Liver (tissue), 3 donors: ENCODE results near the gene SCN4A.

Experiments
- EGR1 ChIP-seq, 2 donors: IDR thresholded peaks; 2 replicates each; pipeline ENCODE4 v1.6.1; 2016 to 2018; ENCODE audit warnings: antibody characterized with exemption in 2 of 2, low read depth in 2 of 2
- FOXA1 ChIP-seq: IDR thresholded peaks from 2 replicates; pipeline ENCODE4 v1.6.1; 2016; ENCODE audit warnings: antibody characterized with exemption
- GABPA ChIP-seq, 2 donors: IDR thresholded peaks in 1 of 2; conservative IDR thresholded peaks in 1 of 2; 2 replicates each; pipeline ENCODE4 v1.6.1; 2016; ENCODE audit warnings: antibody characterized with exemption in 2 of 2, mild to moderate bottlenecking in 1 of 2, moderate library complexity in 1 of 2
- RAD21 ChIP-seq, 2 donors: IDR thresholded peaks; 2 replicates each; pipeline ENCODE4 v1.6.1; 2016; ENCODE audit warnings: antibody characterized with exemption in 2 of 2, mild to moderate bottlenecking in 2 of 2
- SP1 ChIP-seq: IDR thresholded peaks from 2 replicates; pipeline ENCODE4 v1.6.1; 2018; ENCODE audit warnings: antibody characterized with exemption, mild to moderate bottlenecking
- YY1 ChIP-seq: IDR thresholded peaks from 2 replicates; pipeline ENCODE4 v1.6.1; 2016; ENCODE audit warnings: antibody characterized with exemption, mild to moderate bottlenecking
- TF ChIP-seq, protein P1 (sequence below): IDR thresholded peaks from 2 replicates; pipeline ENCODE4 v1.6.1; 2016; ENCODE audit warnings: antibody characterized with exemption
- TF ChIP-seq, protein P2 (sequence below): fragments of 150-350 bp; IDR thresholded peaks from 2 replicates; pipeline ENCODE4 v1.5.1; 2017; ENCODE audit warnings: improper control_type of control experiment, low read depth, low read length; ENCODE audit not compliant: missing input control
- TF ChIP-seq, protein P3 (sequence below): IDR thresholded peaks from 2 replicates; pipeline ENCODE4 v1.6.1; 2016; ENCODE audit warnings: antibody characterized with exemption
- TF ChIP-seq, protein P4 (sequence below): IDR thresholded peaks from 2 replicates; pipeline ENCODE4 v1.6.1; 2016; ENCODE audit warnings: antibody characterized with exemption, mild to moderate bottlenecking
- donor health status: healthy.
- donor health status: healthy.

DNA sequence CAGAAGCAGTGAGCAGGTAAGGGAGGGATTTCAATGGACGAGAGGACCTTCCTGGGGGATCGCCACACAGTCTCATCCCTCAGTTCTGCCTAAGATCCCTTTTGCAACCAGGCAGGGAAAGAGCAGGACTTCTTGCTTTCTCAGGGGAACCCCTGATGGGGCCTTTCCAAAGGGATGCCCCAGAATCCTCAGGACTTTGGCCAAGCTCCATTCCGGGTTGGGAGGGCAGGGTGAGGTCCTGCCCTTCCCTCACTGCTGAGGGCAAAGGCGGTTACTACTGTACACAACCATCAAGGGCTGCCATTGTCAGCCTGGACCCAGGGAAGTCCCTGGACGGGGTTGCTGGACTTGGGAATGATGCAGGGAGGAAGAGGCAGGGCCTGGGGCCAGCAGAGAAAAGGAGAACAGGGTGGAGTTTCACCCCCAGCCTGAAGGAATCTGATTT, 35.1 kb upstream of the SCN4A start:
- TF ChIP-seq, protein P1, sequence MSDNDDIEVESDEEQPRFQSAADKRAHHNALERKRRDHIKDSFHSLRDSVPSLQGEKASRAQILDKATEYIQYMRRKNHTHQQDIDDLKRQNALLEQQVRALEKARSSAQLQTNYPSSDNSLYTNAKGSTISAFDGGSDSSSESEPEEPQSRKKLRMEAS, result no peak
- no peak for TF ChIP-seq YY1
- TF ChIP-seq, protein P2, sequence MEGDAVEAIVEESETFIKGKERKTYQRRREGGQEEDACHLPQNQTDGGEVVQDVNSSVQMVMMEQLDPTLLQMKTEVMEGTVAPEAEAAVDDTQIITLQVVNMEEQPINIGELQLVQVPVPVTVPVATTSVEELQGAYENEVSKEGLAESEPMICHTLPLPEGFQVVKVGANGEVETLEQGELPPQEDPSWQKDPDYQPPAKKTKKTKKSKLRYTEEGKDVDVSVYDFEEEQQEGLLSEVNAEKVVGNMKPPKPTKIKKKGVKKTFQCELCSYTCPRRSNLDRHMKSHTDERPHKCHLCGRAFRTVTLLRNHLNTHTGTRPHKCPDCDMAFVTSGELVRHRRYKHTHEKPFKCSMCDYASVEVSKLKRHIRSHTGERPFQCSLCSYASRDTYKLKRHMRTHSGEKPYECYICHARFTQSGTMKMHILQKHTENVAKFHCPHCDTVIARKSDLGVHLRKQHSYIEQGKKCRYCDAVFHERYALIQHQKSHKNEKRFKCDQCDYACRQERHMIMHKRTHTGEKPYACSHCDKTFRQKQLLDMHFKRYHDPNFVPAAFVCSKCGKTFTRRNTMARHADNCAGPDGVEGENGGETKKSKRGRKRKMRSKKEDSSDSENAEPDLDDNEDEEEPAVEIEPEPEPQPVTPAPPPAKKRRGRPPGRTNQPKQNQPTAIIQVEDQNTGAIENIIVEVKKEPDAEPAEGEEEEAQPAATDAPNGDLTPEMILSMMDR, result no peak
- no peak for TF ChIP-seq RAD21 (IDR thresholded peaks at IDR 0.05)
- TF ChIP-seq, protein P3, sequence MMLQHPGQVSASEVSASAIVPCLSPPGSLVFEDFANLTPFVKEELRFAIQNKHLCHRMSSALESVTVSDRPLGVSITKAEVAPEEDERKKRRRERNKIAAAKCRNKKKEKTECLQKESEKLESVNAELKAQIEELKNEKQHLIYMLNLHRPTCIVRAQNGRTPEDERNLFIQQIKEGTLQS, result no peak
- TF ChIP-seq, protein P4, sequence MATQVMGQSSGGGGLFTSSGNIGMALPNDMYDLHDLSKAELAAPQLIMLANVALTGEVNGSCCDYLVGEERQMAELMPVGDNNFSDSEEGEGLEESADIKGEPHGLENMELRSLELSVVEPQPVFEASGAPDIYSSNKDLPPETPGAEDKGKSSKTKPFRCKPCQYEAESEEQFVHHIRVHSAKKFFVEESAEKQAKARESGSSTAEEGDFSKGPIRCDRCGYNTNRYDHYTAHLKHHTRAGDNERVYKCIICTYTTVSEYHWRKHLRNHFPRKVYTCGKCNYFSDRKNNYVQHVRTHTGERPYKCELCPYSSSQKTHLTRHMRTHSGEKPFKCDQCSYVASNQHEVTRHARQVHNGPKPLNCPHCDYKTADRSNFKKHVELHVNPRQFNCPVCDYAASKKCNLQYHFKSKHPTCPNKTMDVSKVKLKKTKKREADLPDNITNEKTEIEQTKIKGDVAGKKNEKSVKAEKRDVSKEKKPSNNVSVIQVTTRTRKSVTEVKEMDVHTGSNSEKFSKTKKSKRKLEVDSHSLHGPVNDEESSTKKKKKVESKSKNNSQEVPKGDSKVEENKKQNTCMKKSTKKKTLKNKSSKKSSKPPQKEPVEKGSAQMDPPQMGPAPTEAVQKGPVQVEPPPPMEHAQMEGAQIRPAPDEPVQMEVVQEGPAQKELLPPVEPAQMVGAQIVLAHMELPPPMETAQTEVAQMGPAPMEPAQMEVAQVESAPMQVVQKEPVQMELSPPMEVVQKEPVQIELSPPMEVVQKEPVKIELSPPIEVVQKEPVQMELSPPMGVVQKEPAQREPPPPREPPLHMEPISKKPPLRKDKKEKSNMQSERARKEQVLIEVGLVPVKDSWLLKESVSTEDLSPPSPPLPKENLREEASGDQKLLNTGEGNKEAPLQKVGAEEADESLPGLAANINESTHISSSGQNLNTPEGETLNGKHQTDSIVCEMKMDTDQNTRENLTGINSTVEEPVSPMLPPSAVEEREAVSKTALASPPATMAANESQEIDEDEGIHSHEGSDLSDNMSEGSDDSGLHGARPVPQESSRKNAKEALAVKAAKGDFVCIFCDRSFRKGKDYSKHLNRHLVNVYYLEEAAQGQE, result no peak
- no peak for TF ChIP-seq GABPA (IDR thresholded peaks at IDR 0.05 in 1 of 2, conservative IDR thresholded peaks at IDR 0.05 in 1 of 2)
- no peak for TF ChIP-seq SP1
- TF ChIP-seq FOXA1, result no peak
- TF ChIP-seq EGR1 (IDR thresholded peaks at IDR 0.05; ENCODE audit: low read depth in 2 of 2), result no peak
